HG02759 (cell line): Measurements from ENCODE around the gene TOX3.

Source experiments
- ATAC-seq: cut with Tn5 transposase; IDR thresholded peaks from one replicate; pipeline ENCODE4 v1.9.1; 2021; ENCODE audit warnings: mild to moderate bottlenecking, moderate library complexity; ENCODE audit not compliant: unreplicated experiment

TOX3 gene

DNA sequence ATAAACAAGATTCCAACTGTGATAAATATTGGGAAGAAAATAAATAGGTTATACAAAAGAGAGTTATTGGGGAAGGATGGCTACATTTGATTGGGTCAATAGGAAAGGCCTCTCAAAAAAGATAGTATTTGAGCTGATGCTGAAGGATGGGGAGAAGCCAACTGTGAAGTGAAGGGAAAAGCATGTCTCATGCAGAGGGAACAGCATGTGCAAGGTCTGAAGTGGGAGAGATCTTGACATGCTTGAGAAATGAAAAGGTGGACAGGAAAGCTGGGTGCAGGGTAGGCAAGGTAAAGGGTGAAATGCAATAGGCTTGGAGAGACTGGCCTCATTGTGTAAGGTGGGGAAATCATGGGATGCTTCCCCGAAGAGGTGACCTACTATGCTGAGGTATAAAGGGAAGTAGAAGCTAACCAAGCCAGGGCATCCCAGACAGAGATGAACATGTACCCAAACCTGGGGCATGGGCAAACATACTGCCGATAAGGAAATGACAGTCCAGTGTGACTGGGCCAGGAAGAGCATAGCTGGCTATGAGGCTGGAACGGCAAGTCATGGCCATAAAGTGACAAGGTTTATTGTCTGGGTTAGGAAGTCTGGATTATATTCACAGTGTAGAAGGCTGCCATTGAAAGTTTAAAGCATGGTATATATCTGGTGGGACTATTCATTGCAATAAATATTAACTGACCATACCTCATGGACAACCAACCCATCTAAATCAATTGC lies 91.2 kb downstream of the TOX3 start:
- ATAC-seq = no peak

- ATAC-seq = no peak
Observed at GRCh38 chr16:52453644-52454043, 93.3 kb downstream of the TOX3 start.

DNA sequence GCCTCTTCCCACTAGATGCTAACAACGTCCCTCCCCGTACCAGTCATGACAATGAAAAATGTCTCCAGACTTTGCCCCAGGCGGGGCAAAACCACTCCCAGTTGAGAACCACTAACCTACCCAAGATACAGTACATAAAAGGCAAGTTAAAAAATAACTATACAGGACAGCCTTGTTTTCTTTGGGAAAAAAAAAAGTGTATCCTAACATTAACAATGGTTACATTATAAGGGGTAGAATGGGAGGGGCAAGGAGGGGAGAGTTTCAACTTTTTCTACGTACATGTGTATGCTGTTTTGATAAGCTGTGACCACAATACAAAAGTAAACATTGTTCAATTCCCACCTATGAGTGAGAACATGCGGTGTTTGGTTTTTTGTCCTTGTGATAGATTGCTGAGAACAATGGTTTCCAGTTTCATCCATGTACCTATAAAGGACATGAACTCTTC lies 94.9 kb downstream of the TOX3 start:
- no peak for ATAC-seq

DNA sequence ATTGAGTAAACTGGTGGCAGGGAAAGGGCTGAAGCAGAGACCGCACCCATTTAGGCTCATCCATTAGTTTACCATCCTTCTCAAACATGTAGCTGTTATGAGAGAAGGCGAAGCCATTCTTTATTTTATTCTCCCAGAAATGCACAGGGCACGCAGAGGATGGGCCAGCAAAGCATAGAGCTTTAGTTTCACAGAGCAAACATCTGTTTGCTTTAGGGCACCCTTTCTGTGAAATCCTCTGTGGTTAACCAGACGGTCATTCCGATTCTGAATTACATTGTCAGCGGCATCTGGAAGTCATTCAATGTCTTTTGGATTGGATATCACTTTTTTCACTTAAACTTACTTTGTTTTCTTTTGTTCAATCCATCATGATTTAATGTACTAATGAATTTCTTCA lies 96.0 kb downstream of the TOX3 start:
- ATAC-seq = no peak

DNA sequence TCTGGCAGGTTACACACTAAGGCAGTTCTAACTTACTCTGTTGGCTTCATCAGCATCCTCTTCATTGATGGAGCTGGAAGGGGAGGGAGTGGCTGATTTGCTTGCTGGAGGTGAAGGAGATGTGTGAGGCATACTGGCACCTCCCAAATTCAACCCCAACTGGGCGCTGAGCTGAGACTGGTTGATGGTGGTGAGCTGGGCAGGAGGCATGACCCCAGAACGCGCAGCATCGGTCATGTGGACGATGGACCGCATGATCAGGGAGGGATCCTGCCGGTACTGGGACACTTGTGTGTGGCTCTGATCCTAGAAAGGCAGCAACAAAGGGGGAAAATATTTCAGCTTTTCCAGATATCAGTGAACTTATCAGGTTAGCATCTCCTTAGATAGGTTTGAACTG lies 96.7 kb downstream of the TOX3 start:
- ATAC-seq = no peak

GRCh38 chr16:52446080-52446479 lies 100.9 kb downstream of the TOX3 start:
- ATAC-seq = no peak

DNA sequence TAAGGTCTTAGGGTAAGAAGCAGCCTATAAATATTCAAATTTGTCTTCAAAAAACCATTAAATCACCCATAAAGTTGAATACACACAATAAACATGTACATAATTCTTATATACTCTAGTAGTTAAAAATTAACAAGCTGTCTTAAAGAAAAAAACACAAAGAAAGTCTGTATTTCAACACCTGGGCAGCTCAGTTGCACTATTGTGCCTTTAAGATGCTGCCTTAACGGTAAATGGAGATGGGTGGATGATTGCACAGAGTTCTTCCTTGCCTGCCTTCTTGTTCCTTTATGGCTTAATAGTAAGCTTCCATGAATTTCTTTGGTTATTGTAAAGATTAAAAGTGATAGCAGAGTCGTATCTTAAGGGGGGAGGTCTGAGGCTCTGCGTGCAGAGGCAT lies 105.1 kb downstream of the TOX3 start:
- no peak for ATAC-seq

DNA sequence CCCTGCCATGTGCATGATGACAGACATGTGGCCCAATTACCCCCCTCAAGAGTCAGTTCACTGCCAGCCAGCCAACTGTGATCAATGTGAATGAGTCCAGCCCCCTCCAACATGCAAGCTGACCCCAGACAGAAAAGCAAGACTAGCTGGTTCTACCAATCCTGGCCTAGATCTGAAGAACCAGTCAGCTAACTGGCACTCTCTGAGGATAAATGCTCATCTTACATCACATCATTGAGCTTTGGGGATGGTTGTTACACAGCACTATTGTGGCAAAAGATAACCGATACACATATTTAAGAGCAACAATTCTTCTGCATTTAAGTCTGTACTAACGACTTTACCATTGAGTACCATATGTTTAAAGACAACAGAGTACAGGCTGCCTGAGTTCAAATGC lies 106.7 kb downstream of the TOX3 start:
- no peak for ATAC-seq

DNA sequence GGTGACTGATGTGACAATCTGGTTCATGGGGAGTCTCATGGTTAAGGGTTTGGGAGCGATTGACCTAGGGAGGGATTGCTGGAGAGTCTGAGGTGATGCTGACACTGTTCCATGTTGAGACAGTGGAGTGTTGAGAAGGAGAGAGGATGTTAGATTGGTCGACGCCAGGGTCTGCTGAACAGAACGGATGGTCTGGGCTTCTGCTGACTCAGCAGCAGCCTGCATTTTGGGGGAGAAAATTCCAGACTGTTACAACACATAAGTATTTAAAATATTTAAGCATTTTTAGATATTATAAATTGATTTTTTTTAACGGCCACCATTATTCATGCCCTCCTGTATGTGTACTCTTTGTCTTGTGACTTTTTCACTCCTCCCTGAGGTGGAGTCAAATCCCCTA lies 107.2 kb downstream of the TOX3 start:
- no peak for ATAC-seq

GRCh38 chr16:52439171-52439701 lies 107.7 kb downstream of the TOX3 start:
- no peak for ATAC-seq

GRCh38 chr16:52437277-52437670 lies 109.7 kb downstream of the TOX3 start:
- no peak for ATAC-seq

- no peak for ATAC-seq
Observed at GRCh38 chr16:52436339-52437276, 110.3 kb downstream of the TOX3 start.

GRCh38 chr16:52434224-52434623 lies 112.7 kb downstream of the TOX3 start:
- no peak for ATAC-seq

GRCh38 chr16:52433643-52434042 lies 113.3 kb downstream of the TOX3 start:
- no peak for ATAC-seq

- ATAC-seq = no peak
Observed at GRCh38 chr16:52424591-52424990, 122.4 kb downstream of the TOX3 start.

- ATAC-seq = no peak
Observed at GRCh38 chr16:52422307-52422706, 124.6 kb downstream of the TOX3 start.

- ATAC-seq = no peak
Observed at GRCh38 chr16:52418201-52418600, 128.7 kb downstream of the TOX3 start.

DNA sequence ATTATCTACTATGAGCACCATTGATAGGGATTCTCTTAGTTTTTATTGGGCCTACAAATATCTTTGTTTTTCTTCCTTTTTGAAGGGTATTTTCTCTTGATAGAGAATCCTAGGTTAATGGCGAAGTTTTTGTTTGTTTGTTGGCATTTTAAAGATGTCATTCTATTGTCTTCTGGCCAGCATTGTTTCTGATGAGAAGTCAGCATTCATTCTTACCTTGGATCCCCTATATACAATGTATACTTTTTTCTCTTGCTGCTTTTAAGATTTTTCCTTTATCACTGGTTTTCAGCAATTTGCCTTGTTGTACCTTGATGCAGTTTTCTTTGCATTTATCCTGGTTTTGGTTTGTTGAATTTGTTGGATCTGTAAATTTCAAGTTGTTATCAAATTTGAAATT lies 130.1 kb downstream of the TOX3 start:
- ATAC-seq = no peak

DNA sequence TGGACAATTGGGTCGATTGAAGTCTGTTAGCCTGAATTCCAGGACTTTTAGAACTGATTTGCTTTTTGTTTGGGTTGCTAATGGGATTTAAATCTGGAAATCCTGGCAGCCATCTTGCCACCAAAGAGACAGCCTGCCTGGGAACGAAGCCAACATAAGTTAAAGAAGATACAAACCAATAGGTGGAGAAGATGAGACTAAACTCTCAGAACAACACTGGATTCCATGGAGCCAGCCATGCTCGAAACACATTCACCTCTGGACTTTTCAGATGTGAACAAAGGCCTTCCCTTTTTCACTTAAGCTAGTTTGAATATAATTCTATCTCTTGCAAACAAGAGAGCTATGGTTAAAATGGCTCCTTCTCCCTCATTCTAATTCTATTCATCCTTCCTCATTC lies 135.9 kb downstream of the TOX3 start:
- ATAC-seq = no peak

DNA sequence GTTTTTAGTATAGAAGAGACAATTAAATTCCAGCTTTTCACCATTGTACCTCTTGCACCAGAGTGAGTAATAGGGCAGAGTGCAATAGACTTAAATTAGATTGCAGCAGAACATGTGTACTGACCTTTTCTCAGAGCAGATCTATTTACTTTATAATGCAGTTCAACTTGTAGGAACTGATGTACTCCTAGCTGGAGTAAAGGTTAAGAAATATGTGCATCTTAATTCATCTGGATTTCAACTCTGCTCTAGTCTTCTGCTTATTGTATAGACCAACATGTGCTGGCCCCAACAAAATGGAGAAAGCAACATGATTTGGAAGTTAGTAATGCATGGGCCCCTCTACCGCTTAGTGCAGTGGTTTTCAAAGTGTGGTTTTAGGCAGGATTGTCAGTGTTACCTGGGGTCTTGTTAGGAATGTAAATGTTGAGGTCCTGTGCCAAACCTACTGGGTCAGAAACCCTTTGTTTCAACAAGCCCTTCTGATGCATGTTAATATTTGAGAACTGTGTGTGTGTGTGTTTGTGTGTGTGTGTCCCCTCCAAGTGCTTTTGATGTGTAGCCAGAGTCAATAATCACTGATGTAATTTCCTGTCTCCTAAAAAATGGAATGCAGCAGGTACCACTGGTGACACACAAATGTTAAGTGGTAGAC lies 138.6 kb downstream of the TOX3 start:
- no peak for ATAC-seq

- no peak for ATAC-seq
Observed at GRCh38 chr16:52407778-52408177, 139.2 kb downstream of the TOX3 start.
